Measurements from ENCODE around the gene KCNQ5. TPM values are rescaled to one million over a fixed set of nuclear protein-coding genes. Genes with fewer than 3 reads are reported as not detected.

The KCNQ5 gene
- total and polyA plus RNA-seq, 8 donors = 1.7 to 4.5 (median 2.5) TPM

DNA sequence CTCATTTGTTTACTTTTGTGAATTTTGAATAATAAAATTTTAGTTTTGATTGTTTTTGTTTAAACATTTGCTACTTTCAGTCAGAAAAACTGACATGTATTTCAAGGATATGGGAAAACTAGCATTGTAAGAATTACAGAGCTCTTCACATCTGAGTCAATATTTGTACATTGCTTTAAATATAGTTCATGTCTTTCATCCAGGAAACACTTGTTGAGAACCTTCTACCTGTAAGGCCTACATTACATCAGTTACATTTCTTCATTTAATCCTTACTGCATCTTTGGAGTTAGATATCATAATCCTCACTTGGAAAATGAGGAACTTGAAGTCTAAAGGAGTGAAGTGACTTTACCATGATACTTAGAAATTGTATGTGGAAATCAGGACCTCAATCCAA is 242.9 kb downstream of the KCNQ5 start:
- no peaks in the 10 kb centered on the region for H3K9me3 ChIP-seq
- peaks cover 8 to 9% of the 10 kb centered on the region in 2 donors for H3K4me1 ChIP-seq
- intact Hi-C loops (cut with DNase I) = no loop called here
- no peak for TF ChIP-seq CTCF (IDR thresholded peaks at IDR 0.05)
- H3K4me3 ChIP-seq = no peak overlapping the region
- H3K27ac ChIP-seq = no peak overlapping the region
- H3K27me3 ChIP-seq = no peaks in the 10 kb centered on the region
- DNase-seq (no peak), ATAC-seq (peak; percentile 80)
- H3K36me3 ChIP-seq = no peaks in the 10 kb centered on the region

- H3K9me3 ChIP-seq = no peaks in the 10 kb centered on the region
- TF ChIP-seq CTCF (IDR thresholded peaks at IDR 0.05) = no peak
- intact Hi-C loops (cut with DNase I) = no loop called here
Measured at GRCh38 chr6:72865467-72865866, 243.6 kb downstream of the KCNQ5 start.

DNA sequence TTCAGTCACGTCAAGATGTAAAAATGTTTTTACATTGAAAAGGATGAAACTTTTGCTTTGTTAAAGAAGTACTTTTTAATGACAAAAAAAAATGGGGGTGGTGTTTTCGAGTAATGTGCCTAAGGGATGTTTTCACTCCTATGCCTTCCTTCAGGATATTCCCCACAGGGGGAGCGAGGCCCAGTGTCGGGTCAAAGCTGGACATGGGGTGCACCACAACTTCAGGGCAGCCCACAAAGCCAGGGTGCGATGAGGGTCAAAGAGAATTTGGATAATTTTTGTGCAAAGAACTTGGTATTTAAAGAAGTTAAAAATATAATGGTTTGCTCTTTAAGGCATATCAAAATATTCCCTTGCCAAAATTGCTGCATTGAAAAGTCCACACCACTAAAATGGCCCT is 247.8 kb downstream of the KCNQ5 start:
- Histone ChIP-seq H3K36me3 (no peaks in the 10 kb centered on the region), H3K4me3 (no peak overlapping the region), H3K27me3 (no peaks in the 10 kb centered on the region), H3K4me1 (peaks cover 0 to 9% of the 10 kb centered on the region in 2 donors), H3K27ac (no peak overlapping the region), H3K9me3 (no peaks in the 10 kb centered on the region)
- intact Hi-C loops (cut with DNase I) = no loop called here
- DNase-seq = no peak
- ATAC-seq = no peak
- TF ChIP-seq CTCF (IDR thresholded peaks at IDR 0.05) = no peak

More at GRCh38 chr6:72865467-72865866, 243.6 kb downstream of the KCNQ5 start:
- H3K27me3 ChIP-seq = no peaks in the 10 kb centered on the region
- DNase-seq = no peak
- no peak overlapping the region for H3K4me3 ChIP-seq
- no peak overlapping the region for H3K27ac ChIP-seq
- ATAC-seq = peak; percentile 33
- H3K36me3 ChIP-seq = no peaks in the 10 kb centered on the region
- H3K4me1 ChIP-seq = peaks cover 8 to 9% of the 10 kb centered on the region in 2 donors

GRCh38 chr6:72873433-72873832 is 251.6 kb downstream of the KCNQ5 start:
- intact Hi-C loops (cut with DNase I) = no loop called here
- no peak overlapping the region for H3K27ac ChIP-seq
- H3K27me3 ChIP-seq = no peaks in the 10 kb centered on the region
- no peak for TF ChIP-seq CTCF (IDR thresholded peaks at IDR 0.05)
- ATAC-seq (no peak), DNase-seq (no peak)
- H3K4me3 ChIP-seq = no peak overlapping the region
- H3K9me3 ChIP-seq = no peaks in the 10 kb centered on the region
- H3K36me3 ChIP-seq = no peaks in the 10 kb centered on the region
- no peaks in the 10 kb centered on the region for H3K4me1 ChIP-seq

GRCh38 chr6:72876256-72876655 is 254.4 kb downstream of the KCNQ5 start:
- no peaks in the 10 kb centered on the region for H3K36me3 ChIP-seq
- no peak for TF ChIP-seq CTCF (IDR thresholded peaks at IDR 0.05)
- intact Hi-C loops (cut with DNase I) = no loop called here
- H3K27ac ChIP-seq = no peak overlapping the region
- H3K4me1 ChIP-seq = no peaks in the 10 kb centered on the region
- no peaks in the 10 kb centered on the region for H3K9me3 ChIP-seq
- no peak overlapping the region for H3K4me3 ChIP-seq
- no peak for ATAC-seq
- DNase-seq = no peak
- no peaks in the 10 kb centered on the region for H3K27me3 ChIP-seq

All from left lung (tissue), 10 donors.